ENCODE results near the gene GNL2.

GRCh38 chr1:37567023-37567422 is 28.7 kb downstream of the GNL2 start:
- TF ChIP-seq CTCF (IDR thresholded peaks at IDR 0.05) (no peak), POLR2A (IDR thresholded peaks at IDR 0.05) (no peak)
